Left hindlimb (tissue), 1 donor: ENCODE measurements around the gene AXL.

Source experiments
- DNase-seq: peaks from one replicate; pipeline ENCODE4 v3.0.0-alpha.2; 2018

The AXL gene

GRCh38 chr19:41238244-41238643 lies 19.2 kb downstream of the AXL start:
- no peak for DNase-seq

- DNase-seq: no peak
Observed at GRCh38 chr19:41239363-41239762, 20.3 kb downstream of the AXL start.

GRCh38 chr19:41239961-41240574 lies 21.0 kb downstream of the AXL start:
- DNase-seq: no peak

GRCh38 chr19:41241859-41242258 lies 22.8 kb downstream of the AXL start:
- DNase-seq: no peak

- no peak for DNase-seq
Observed at GRCh38 chr19:41244117-41244516, 25.1 kb downstream of the AXL start.

- DNase-seq: no peak
Observed at GRCh38 chr19:41245843-41246242, 26.8 kb downstream of the AXL start.

GRCh38 chr19:41248895-41249294 lies 29.9 kb downstream of the AXL start:
- no peak for DNase-seq

GRCh38 chr19:41249707-41250423 lies 30.8 kb downstream of the AXL start:
- no peak for DNase-seq

- no peak for DNase-seq
Observed at GRCh38 chr19:41253660-41254059, 34.6 kb downstream of the AXL start.

GRCh38 chr19:41255171-41255570 lies 36.1 kb downstream of the AXL start:
- no peak for DNase-seq

- DNase-seq: no peak
Observed at GRCh38 chr19:41261474-41262190, 42.6 kb downstream of the AXL start.

GRCh38 chr19:41263042-41263849 lies 44.2 kb downstream of the AXL start:
- DNase-seq: peak; percentile 73

- peak; percentile 100 for DNase-seq
Observed at GRCh38 chr19:41263850-41264580, 45.0 kb downstream of the AXL start, which contains the start of gene HNRNPUL1. HNRNPUL1 (plus strand) TSS chr19:41264372; CDS start chr19:41264504, 132 bp downstream.

- DNase-seq: peak; percentile 81
Observed at GRCh38 chr19:41264581-41265394, 45.8 kb downstream of the AXL start.

GRCh38 chr19:41265395-41266153 lies 46.6 kb downstream of the AXL start:
- peak; percentile 47 for DNase-seq

- DNase-seq: no peak
Observed at GRCh38 chr19:41269055-41269454, 50.0 kb downstream of the AXL start.

- no peak for DNase-seq
Observed at GRCh38 chr19:41269571-41269970, 50.5 kb downstream of the AXL start.

- DNase-seq: no peak
Observed at GRCh38 chr19:41273076-41273475, 54.1 kb downstream of the AXL start.

GRCh38 chr19:41274802-41275201 lies 55.8 kb downstream of the AXL start:
- no peak for DNase-seq

GRCh38 chr19:41276231-41276630 lies 57.2 kb downstream of the AXL start:
- DNase-seq: no peak

GRCh38 chr19:41278478-41278877 lies 59.5 kb downstream of the AXL start:
- DNase-seq: no peak
